B cell (primary cell): Measurements from ENCODE around the gene MRTFB. TPM values are rescaled to one million over a fixed set of nuclear protein-coding genes. Genes with fewer than 3 reads are reported as not detected.

Source experiments
- ATAC-seq: fragments of 200-7000 bp; cut with Tn5 transposase; one replicate; pipeline ENCODE4 v1.10.0; 2021; ENCODE audit warnings: low read depth, mild to moderate bottlenecking, moderate number of reproducible peaks, moderate library complexity
- CTCF ChIA-PET: fragments of 350-600 bp; sonication (Branson Sonifier 250); formaldehyde crosslinking; loops from one replicate; lab custom pipeline; 2021; ENCODE audit warnings: antibody characterized with exemption, inconsistent platforms; lab: Charles Lee
- POLR2A ChIA-PET: fragments of 350-600 bp; sonication (Branson Sonifier 250); formaldehyde crosslinking; loops from one replicate; lab custom pipeline; 2021; ENCODE audit warnings: antibody characterized with exemption; lab: Charles Lee
- DNase-seq: peaks from one replicate; pipeline ENCODE4 v3.0.0; 2013
- H2AFZ ChIP-seq: 2 replicates; pipeline ENCODE4 v1.6.1; 2012; ENCODE audit warnings: mild to moderate bottlenecking, low read depth, low read length; ENCODE audit not compliant: insufficient read depth, poor library complexity, severe bottlenecking
- H3K27ac ChIP-seq, 2 donors: 1 replicate in 1 of 2; 2 replicates in 1 of 2; pipeline ENCODE4 v1.5.1; 2012 to 2013; ENCODE audit warnings: low read length in 2 of 2, mild to moderate bottlenecking in 2 of 2, moderate library complexity in 1 of 2
- H3K27me3 ChIP-seq, 4 experiments: fragments of 200-600 bp in 1 of 4; sonication (generic) in 1 of 4; replicated peaks in 1 of 4; 1 replicate in 2 of 4; 2 replicates in 2 of 4; pipeline versions ENCODE4 v1.6.1 to v1.7.0; 2013 to 2016; ENCODE audit warnings: low read length in 3 of 4, mild to moderate bottlenecking in 2 of 4, mixed read lengths in 1 of 4, moderate library complexity in 1 of 4; ENCODE audit not compliant: insufficient read depth in 4 of 4, control insufficient read depth in 3 of 4; ENCODE audit errors: control extremely low read depth in 1 of 4
- H3K36me3 ChIP-seq, 2 experiments: replicated peaks in 1 of 2; 1 replicate in 1 of 2; 2 replicates in 1 of 2; pipeline versions ENCODE4 v1.6.1 to v1.7.1; 2013; ENCODE audit warnings: low read length in 1 of 2; ENCODE audit not compliant: insufficient read depth in 2 of 2, control insufficient read depth in 1 of 2; ENCODE audit errors: control extremely low read depth in 1 of 2, extremely low read depth in 1 of 2
- H3K4me1 ChIP-seq, 2 donors: fragments of 200-600 bp in 1 of 2; sonication (generic) in 1 of 2; 1 replicate in 1 of 2; 2 replicates in 1 of 2; pipeline versions ENCODE4 v1.5.1 to v1.6.1; 2013 to 2017; ENCODE audit warnings: low read length in 2 of 2; ENCODE audit not compliant: control insufficient read depth in 2 of 2, insufficient read depth in 2 of 2
- H3K4me2 ChIP-seq: replicated peaks from 2 replicates; pipeline ENCODE3; 2012; ENCODE audit warnings: mild to moderate bottlenecking, low read depth, low read length; ENCODE audit not compliant: poor library complexity, severe bottlenecking
- H3K4me3 ChIP-seq, 5 experiments: fragments of 200-600 bp in 1 of 5; sonication (generic) in 1 of 5; 1 replicate in 3 of 5; 2 replicates in 2 of 5; pipeline versions ENCODE4 v1.5.1 to v1.7.0; 2011 to 2016; ENCODE audit warnings: low read length in 4 of 5, mild to moderate bottlenecking in 4 of 5, low read depth in 2 of 5, control low read depth in 1 of 5, moderate library complexity in 1 of 5; ENCODE audit not compliant: insufficient read depth in 1 of 5; ENCODE audit errors: control extremely low read depth in 1 of 5, extremely low read depth in 1 of 5
- H3K79me2 ChIP-seq: fragments of 200-600 bp; sonication (generic); one replicate; pipeline ENCODE4 v1.6.0; 2016; ENCODE audit warnings: low read length; ENCODE audit not compliant: control insufficient read depth, insufficient read depth
- H3K9ac ChIP-seq: fragments of 200-600 bp; sonication (generic); 2 replicates; pipeline ENCODE4 v1.6.1; 2017; ENCODE audit warnings: mild to moderate bottlenecking, low read length, moderate library complexity
- H3K9me3 ChIP-seq, 3 donors: one replicate each; pipeline versions ENCODE4 v1.6.1 to v1.7.1; 2013; ENCODE audit warnings: low read length in 2 of 3; ENCODE audit not compliant: control insufficient read depth in 2 of 3, insufficient read depth in 1 of 3; ENCODE audit errors: control extremely low read depth in 1 of 3
- H4K20me1 ChIP-seq: 2 replicates; pipeline ENCODE4 v1.6.0; 2012; ENCODE audit warnings: mild to moderate bottlenecking, low read length; ENCODE audit not compliant: insufficient read depth, control insufficient read depth, poor library complexity, severe bottlenecking
- H3K27ac Mint-ChIP-seq: one replicate; pipeline ENCODE4 v1.8.0; 2021; ENCODE audit warnings: mixed read lengths
- H3K27me3 Mint-ChIP-seq: one replicate; pipeline ENCODE4 v1.8.0; 2021; ENCODE audit warnings: mixed read lengths
- H3K4me1 Mint-ChIP-seq: one replicate; pipeline ENCODE4 v1.8.0; 2021; ENCODE audit warnings: mixed read lengths
- H3K4me3 Mint-ChIP-seq: one replicate; pipeline ENCODE4 v1.8.0; 2021; ENCODE audit warnings: mixed read lengths
- H3K9me3 Mint-ChIP-seq: one replicate; pipeline ENCODE4 v1.8.0; 2022; ENCODE audit warnings: mixed read lengths; ENCODE audit not compliant: insufficient read depth
- EZH2 ChIP-seq: IDR thresholded peaks from 2 replicates; pipeline ENCODE4 v1.6.1; 2012; ENCODE audit warnings: borderline replicate concordance, low read depth, mild to moderate bottlenecking, moderate library complexity, low read length; ENCODE audit not compliant: insufficient read depth, poor library complexity, severe bottlenecking
- WGBS: methylation state at CpG from one replicate; pipeline ENCODE4 v1.1.5; 2013; ENCODE audit warnings: missing lambda C conversion rate; ENCODE audit not compliant: insufficient coverage; 5-methylcytosine and 5-hydroxymethylcytosine counted together
- intact Hi-C: fragments of 100-400 bp; cut with micrococcal nuclease; formaldehyde crosslinking; loops from one replicate; pipeline ENCODE4 v1.10.0; 2022
- polyA plus RNA-seq: library from polyadenylated mRNA; depleted of rRNA; stranded (reverse); fragments of >200 nt; gene quantifications from 2 replicates; pipeline ENCODE4 v1.2.3, GENCODE V29; 2012
- total RNA-seq, 2 donors: library from RNA; stranded (reverse); fragments of 120-200 nt in 1 of 2; gene quantifications; 1 replicate in 1 of 2; 2 replicates in 1 of 2; pipeline versions ENCODE4 v1.2.3 to v1.2.4, GENCODE V29; 2013 to 2022
- TF ChIP-seq, protein P1 (sequence below): fragments of 200-600 bp; IDR thresholded peaks from one replicate; pipeline ENCODE4 v1.8.0; 2022; ENCODE audit warnings: antibody characterized with exemption, mild to moderate bottlenecking

Gene MRTFB
- total and polyA plus RNA-seq, 2 donors (not counting 1 experiment from before 2014, with no cell fraction given) = 6.6 to 39.5 TPM

GRCh38 chr16:14302399-14303181, 231.5 kb downstream of the MRTFB start:
- H2AFZ ChIP-seq = peak overlapping the region; percentile 72
- H3K36me3 ChIP-seq = no peaks in the 10 kb centered on the region
- peak overlapping the region; percentile 74 for H3K9ac ChIP-seq
- ChIA-PET POLR2A (interaction anchor here (1.0 kb wide), 1 partner anchor 52 kb away, joined by 4 read pairs; no protein-coding TSS in a partner anchor), CTCF (interaction anchor here (1.6 to 2.4 kb wide), 2 partner anchors 17 to 225 kb away, joined by 3 to 7 read pairs; no protein-coding TSS in a partner anchor)
- peak; percentile 13 for ATAC-seq
- Mint-ChIP-seq H3K4me3 (peak overlapping the region; percentile 83), H3K27ac (no peak overlapping the region), H3K4me1 (peaks cover 19% of the 10 kb centered on the region), H3K27me3 (peaks cover 11% of the 10 kb centered on the region), H3K9me3 (no peaks in the 10 kb centered on the region)
- peaks cover 0 to 25% (median 13%) of the 10 kb centered on the region in 4 experiments for H3K27me3 ChIP-seq
- H4K20me1 ChIP-seq = no peaks in the 10 kb centered on the region
- peaks cover 0 to 7% (median 0%) of the 10 kb centered on the region in 3 donors for H3K9me3 ChIP-seq
- intact Hi-C loops = loop anchor here (5.0 to 10.0 kb wide), 2 partner anchors 50 to 102 kb away; no protein-coding TSS in a partner anchor
- TF ChIP-seq, protein P1, sequence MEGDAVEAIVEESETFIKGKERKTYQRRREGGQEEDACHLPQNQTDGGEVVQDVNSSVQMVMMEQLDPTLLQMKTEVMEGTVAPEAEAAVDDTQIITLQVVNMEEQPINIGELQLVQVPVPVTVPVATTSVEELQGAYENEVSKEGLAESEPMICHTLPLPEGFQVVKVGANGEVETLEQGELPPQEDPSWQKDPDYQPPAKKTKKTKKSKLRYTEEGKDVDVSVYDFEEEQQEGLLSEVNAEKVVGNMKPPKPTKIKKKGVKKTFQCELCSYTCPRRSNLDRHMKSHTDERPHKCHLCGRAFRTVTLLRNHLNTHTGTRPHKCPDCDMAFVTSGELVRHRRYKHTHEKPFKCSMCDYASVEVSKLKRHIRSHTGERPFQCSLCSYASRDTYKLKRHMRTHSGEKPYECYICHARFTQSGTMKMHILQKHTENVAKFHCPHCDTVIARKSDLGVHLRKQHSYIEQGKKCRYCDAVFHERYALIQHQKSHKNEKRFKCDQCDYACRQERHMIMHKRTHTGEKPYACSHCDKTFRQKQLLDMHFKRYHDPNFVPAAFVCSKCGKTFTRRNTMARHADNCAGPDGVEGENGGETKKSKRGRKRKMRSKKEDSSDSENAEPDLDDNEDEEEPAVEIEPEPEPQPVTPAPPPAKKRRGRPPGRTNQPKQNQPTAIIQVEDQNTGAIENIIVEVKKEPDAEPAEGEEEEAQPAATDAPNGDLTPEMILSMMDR = no peak
- TF ChIP-seq EZH2 = peak; percentile 82
- DNase-seq = peak; percentile 43
- H3K4me3 ChIP-seq = peak overlapping the region; percentile 50 to 84 (median 58)
- WGBS = 1% methylated on average over 80 of the region's 86 CpGs
- peak overlapping the region; percentile 100 for H3K4me2 ChIP-seq
- H3K79me2 ChIP-seq = no peaks in the 10 kb centered on the region
- H3K27ac ChIP-seq = no peak overlapping the region
- peaks cover 23 to 24% of the 10 kb centered on the region in 2 donors for H3K4me1 ChIP-seq
